CD4-positive, alpha-beta memory T cell (primary cell): ENCODE measurements around the gene BORCS5. TPM values are rescaled to one million over a fixed set of nuclear protein-coding genes. Genes with fewer than 3 reads are reported as not detected.

Experiments used
- CTCF ChIA-PET: fragments of 350-600 bp; sonication (Branson Sonifier 250); formaldehyde crosslinking; loops from one replicate; lab custom pipeline; 2021; ENCODE audit warnings: inconsistent platforms; ENCODE audit not compliant: partially characterized antibody; lab: Charles Lee
- POLR2A ChIA-PET: fragments of 350-600 bp; sonication (Branson Sonifier 250); formaldehyde crosslinking; loops from one replicate; lab custom pipeline; 2021; ENCODE audit not compliant: partially characterized antibody; lab: Charles Lee
- DNase-seq, 5 donors: peaks; one replicate each; pipeline versions ENCODE4 v3.0.0 to v3.0.0-alpha.2; 2020 to 2022; ENCODE audit warnings: mixed read lengths in 1 of 5
- H3K27ac ChIP-seq: one replicate; pipeline ENCODE4 v1.7.0; 2013; ENCODE audit warnings: low read depth, low read length
- H3K27me3 ChIP-seq: 2 replicates; pipeline ENCODE4 v1.7.0; 2013; ENCODE audit warnings: mild to moderate bottlenecking, low read length, moderate library complexity; ENCODE audit not compliant: insufficient read depth
- H3K36me3 ChIP-seq: 2 replicates; pipeline ENCODE4 v1.7.0; 2013; ENCODE audit warnings: mild to moderate bottlenecking, low read length, moderate library complexity; ENCODE audit not compliant: insufficient read depth
- H3K4me1 ChIP-seq: 2 replicates; pipeline ENCODE4 v1.7.0; 2013; ENCODE audit warnings: mild to moderate bottlenecking, low read length, moderate library complexity; ENCODE audit not compliant: insufficient read depth
- H3K4me3 ChIP-seq, 2 donors: one replicate each; pipeline ENCODE4 v1.7.0; 2013; ENCODE audit warnings: low read length in 2 of 2, mild to moderate bottlenecking in 1 of 2
- H3K9me3 ChIP-seq, 2 donors: one replicate each; pipeline ENCODE4 v1.7.0; 2013; ENCODE audit warnings: low read length in 2 of 2, control low read depth in 1 of 2; ENCODE audit not compliant: control insufficient read depth in 1 of 2
- H3K27ac Mint-ChIP-seq, 7 donors: one replicate each; pipeline ENCODE4 v1.8.0; 2020 to 2021; ENCODE audit warnings: mixed read lengths in 7 of 7, mild to moderate bottlenecking in 6 of 7, inconsistent platforms in 3 of 7, moderate library complexity in 3 of 7
- H3K27me3 Mint-ChIP-seq, 2 donors: one replicate each; pipeline ENCODE4 v1.8.0; 2020 to 2021; ENCODE audit warnings: mixed read lengths in 2 of 2
- H3K36me3 Mint-ChIP-seq, 2 donors: one replicate each; pipeline ENCODE4 v1.8.0; 2020 to 2021; ENCODE audit warnings: mixed read lengths in 2 of 2, inconsistent platforms in 1 of 2, mild to moderate bottlenecking in 1 of 2
- H3K4me1 Mint-ChIP-seq, 4 donors: one replicate each; pipeline ENCODE4 v1.8.0; 2020 to 2021; ENCODE audit warnings: mixed read lengths in 4 of 4, mild to moderate bottlenecking in 1 of 4
- H3K4me3 Mint-ChIP-seq, 8 donors: one replicate each; pipeline ENCODE4 v1.8.0; 2020 to 2021; ENCODE audit warnings: mixed read lengths in 8 of 8, mild to moderate bottlenecking in 7 of 8, moderate library complexity in 6 of 8, inconsistent platforms in 3 of 8
- H3K9me3 Mint-ChIP-seq, 8 donors: one replicate each; pipeline ENCODE4 v1.8.0; 2020 to 2021; ENCODE audit warnings: mixed read lengths in 8 of 8, mild to moderate bottlenecking in 5 of 8, inconsistent platforms in 3 of 8, moderate library complexity in 1 of 8
- intact Hi-C: fragments of 100-400 bp; cut with micrococcal nuclease; formaldehyde crosslinking; loops from one replicate; pipeline ENCODE4 v1.15.1; 2023
- polyA plus RNA-seq, 2 donors: library from polyadenylated mRNA; unstranded; fragments of 300-500 nt; fragmentation: Illumina TruSeq; gene quantifications; one replicate each; pipeline ENCODE4 v1.2.3, GENCODE V29; 2021
- total RNA-seq, 2 experiments: library from RNA; stranded (reverse); gene quantifications; one replicate each; pipeline ENCODE4 v1.2.3, GENCODE V29; 2021

The BORCS5 gene
- total and polyA plus RNA-seq, 4 experiments from 2014 or later: 21.3 to 28.1 (median 27.2) TPM

- peak in 4 of 5 donors; percentile 46 to 48 (median 47) for DNase-seq
- H3K27ac ChIP-seq: peak overlapping the region; percentile 50
- H3K27me3 Mint-ChIP-seq: no peaks in the 10 kb centered on the region
- H3K4me1 Mint-ChIP-seq: peaks cover 46 to 87% (median 68%) of the 10 kb centered on the region in 4 donors
- peak overlapping the region; percentile 59 to 85 (median 74) for H3K4me3 Mint-ChIP-seq
- H3K9me3 Mint-ChIP-seq: peaks cover 0 to 18% (median 11%) of the 10 kb centered on the region in 8 donors
- CTCF ChIA-PET: interaction anchor here (0.6 to 4.4 kb wide), 12 partner anchors 8 to 352 kb away, joined by 3 to 26 read pairs (median 4); partner anchors contain the start of genes DUSP16 and GPR19
- peaks cover 27 to 41% of the 10 kb centered on the region in 2 donors for H3K36me3 Mint-ChIP-seq
- POLR2A ChIA-PET: interaction anchor here (0.6 to 4.7 kb wide), 30 partner anchors 9 to 352 kb away, joined by 3 to 64 read pairs (median 6); partner anchors contain the start of genes BORCS5, DUSP16 and MANSC1
- no peaks in the 10 kb centered on the region for H3K36me3 ChIP-seq
- H3K27ac Mint-ChIP-seq: peak overlapping the region; percentile 86 to 99 (median 96)
- H3K27me3 ChIP-seq: no peaks in the 10 kb centered on the region
- no peaks in the 10 kb centered on the region for H3K9me3 ChIP-seq
- peaks cover 87% of the 10 kb centered on the region for H3K4me1 ChIP-seq
- intact Hi-C loops: loop anchor here (1.0 kb wide), 1 partner anchor 98 kb away; no protein-coding TSS in a partner anchor
- H3K4me3 ChIP-seq: peak overlapping the region in 1 of 2 donors; percentile 9
Measured at GRCh38 chr12:12384571-12385340, 27.9 kb downstream of the BORCS5 start.

GRCh38 chr12:12387501-12387900, 30.6 kb downstream of the BORCS5 start:
- no peaks in the 10 kb centered on the region for H3K36me3 ChIP-seq
- no peak overlapping the region for H3K4me3 ChIP-seq
- no peaks in the 10 kb centered on the region for H3K27me3 ChIP-seq
- Mint-ChIP-seq H3K27ac (peak overlapping the region; percentile 73 to 95 (median 86)), H3K36me3 (peaks cover 30 to 35% of the 10 kb centered on the region in 2 donors), H3K27me3 (no peaks in the 10 kb centered on the region), H3K4me1 (peaks cover 38 to 84% (median 55%) of the 10 kb centered on the region in 4 donors), H3K9me3 (peaks cover 0 to 8% (median 3%) of the 10 kb centered on the region in 8 donors), H3K4me3 (peak overlapping the region in 6 of 8 donors; percentile 43 to 82 (median 55))
- no peaks in the 10 kb centered on the region for H3K9me3 ChIP-seq
- POLR2A ChIA-PET: interaction anchor here (0.8 to 4.7 kb wide), 13 partner anchors 10 to 175 kb away, joined by 3 to 64 read pairs (median 4); partner anchors contain the start of genes BORCS5 and DUSP16
- intact Hi-C loops: no loop called here
- CTCF ChIA-PET: interaction anchor here (0.6 to 4.4 kb wide), 7 partner anchors 10 to 350 kb away, joined by 3 to 26 read pairs (median 7); partner anchors contain the start of gene DUSP16
- peaks cover 62% of the 10 kb centered on the region for H3K4me1 ChIP-seq
- no peak overlapping the region for H3K27ac ChIP-seq
- DNase-seq: peak in 1 of 5 donors; percentile 18

GRCh38 chr12:12392413-12392812, 35.5 kb downstream of the BORCS5 start:
- ChIA-PET CTCF (interaction anchor here (0.6 to 1.2 kb wide), 2 partner anchors 8 to 38 kb away, joined by 3 to 4 read pairs; no protein-coding TSS in a partner anchor), POLR2A (no interaction called here)
- H3K27ac Mint-ChIP-seq: peak overlapping the region in 2 of 7 donors; percentile 10 to 19
- no peak overlapping the region for H3K27ac ChIP-seq
- H3K27me3 Mint-ChIP-seq: no peaks in the 10 kb centered on the region
- H3K36me3 ChIP-seq: no peaks in the 10 kb centered on the region
- H3K27me3 ChIP-seq: no peaks in the 10 kb centered on the region
- no peak overlapping the region for H3K4me3 ChIP-seq
- no peak overlapping the region for H3K4me3 Mint-ChIP-seq
- peaks cover 20% of the 10 kb centered on the region for H3K4me1 ChIP-seq
- peaks cover 27 to 35% of the 10 kb centered on the region in 2 donors for H3K36me3 Mint-ChIP-seq
- H3K9me3 Mint-ChIP-seq: no peaks in the 10 kb centered on the region
- H3K9me3 ChIP-seq: no peaks in the 10 kb centered on the region
- H3K4me1 Mint-ChIP-seq: peaks cover 33 to 62% (median 42%) of the 10 kb centered on the region in 4 donors
- DNase-seq: no peak
- intact Hi-C loops: no loop called here

- H3K27me3 ChIP-seq: no peaks in the 10 kb centered on the region
- H3K36me3 Mint-ChIP-seq: peaks cover 22 to 39% of the 10 kb centered on the region in 2 donors
- no peak overlapping the region for H3K4me3 ChIP-seq
- peaks cover 29 to 58% (median 38%) of the 10 kb centered on the region in 4 donors for H3K4me1 Mint-ChIP-seq
- intact Hi-C loops: no loop called here
- H3K36me3 ChIP-seq: no peaks in the 10 kb centered on the region
- H3K27me3 Mint-ChIP-seq: no peaks in the 10 kb centered on the region
- no peak overlapping the region for H3K27ac ChIP-seq
- no peak for DNase-seq
- ChIA-PET CTCF (interaction anchor here (0.6 to 1.2 kb wide), 2 partner anchors 8 to 37 kb away, joined by 3 to 4 read pairs; no protein-coding TSS in a partner anchor), POLR2A (interaction anchor here (0.7 kb wide), 1 partner anchor 38 kb away, joined by 3 read pairs; no protein-coding TSS in a partner anchor)
- H3K4me3 Mint-ChIP-seq: no peak overlapping the region
- H3K4me1 ChIP-seq: peaks cover 13% of the 10 kb centered on the region
- no peak overlapping the region for H3K27ac Mint-ChIP-seq
- H3K9me3 Mint-ChIP-seq: no peaks in the 10 kb centered on the region
- no peaks in the 10 kb centered on the region for H3K9me3 ChIP-seq
Measured at GRCh38 chr12:12393171-12393570, 36.3 kb downstream of the BORCS5 start.

GRCh38 chr12:12396694-12397093, 39.8 kb downstream of the BORCS5 start:
- peak overlapping the region in 1 of 8 donors; percentile 30 for H3K4me3 Mint-ChIP-seq
- no peaks in the 10 kb centered on the region for H3K36me3 ChIP-seq
- peaks cover 21% of the 10 kb centered on the region for H3K4me1 ChIP-seq
- peaks cover 18 to 34% of the 10 kb centered on the region in 2 donors for H3K36me3 Mint-ChIP-seq
- H3K9me3 ChIP-seq: no peaks in the 10 kb centered on the region
- no peak for DNase-seq
- H3K27me3 Mint-ChIP-seq: no peaks in the 10 kb centered on the region
- H3K9me3 Mint-ChIP-seq: peaks cover 0 to 2% (median 0%) of the 10 kb centered on the region in 8 donors
- H3K4me1 Mint-ChIP-seq: peaks cover 24 to 61% (median 46%) of the 10 kb centered on the region in 4 donors
- no peaks in the 10 kb centered on the region for H3K27me3 ChIP-seq
- no peak overlapping the region for H3K27ac ChIP-seq
- intact Hi-C loops: no loop called here
- ChIA-PET POLR2A (interaction anchor here (2.9 kb wide), 1 partner anchor 79 kb away, joined by 10 read pairs; no protein-coding TSS in a partner anchor), CTCF (interaction anchor here (0.6 kb wide), 1 partner anchor 37 kb away, joined by 3 read pairs; no protein-coding TSS in a partner anchor)
- H3K4me3 ChIP-seq: no peak overlapping the region
- peak overlapping the region in 1 of 7 donors; percentile 60 for H3K27ac Mint-ChIP-seq

GRCh38 chr12:12397184-12397583, 40.3 kb downstream of the BORCS5 start:
- Histone ChIP-seq H3K27me3 (no peaks in the 10 kb centered on the region), H3K4me3 (no peak overlapping the region), H3K4me1 (peaks cover 21% of the 10 kb centered on the region), H3K36me3 (no peaks in the 10 kb centered on the region), H3K27ac (no peak overlapping the region), H3K9me3 (no peaks in the 10 kb centered on the region)
- intact Hi-C loops: no loop called here
- peak overlapping the region in 4 of 7 donors; percentile 42 to 77 (median 49) for H3K27ac Mint-ChIP-seq
- DNase-seq: no peak
- CTCF ChIA-PET: interaction anchor here (0.6 to 1.9 kb wide), 4 partner anchors 13 to 259 kb away, joined by 3 to 6 read pairs (median 4); no protein-coding TSS in a partner anchor
- peaks cover 24 to 61% (median 45%) of the 10 kb centered on the region in 4 donors for H3K4me1 Mint-ChIP-seq
- no peak overlapping the region for H3K4me3 Mint-ChIP-seq
- H3K9me3 Mint-ChIP-seq: peaks cover 0 to 2% (median 0%) of the 10 kb centered on the region in 8 donors
- POLR2A ChIA-PET: interaction anchor here (1.2 to 2.9 kb wide), 3 partner anchors 69 to 319 kb away, joined by 3 to 10 read pairs (median 7); no protein-coding TSS in a partner anchor
- peaks cover 19 to 35% of the 10 kb centered on the region in 2 donors for H3K36me3 Mint-ChIP-seq
- no peaks in the 10 kb centered on the region for H3K27me3 Mint-ChIP-seq
